ENCODE results near the gene LARGE1.
A peak's percentile ranks its signal among the peaks of the same experiment; 100 is the strongest.

The LARGE1 gene

GRCh38 chr22:33601062-33601461 lies 319.2 kb downstream of the LARGE1 start:
- DNase-seq (ENCODE audit: low read depth in 4 of 4, low spot score in 1 of 4): no peak

GRCh38 chr22:33600595-33600994 lies 319.7 kb downstream of the LARGE1 start:
- DNase-seq (ENCODE audit: low read depth in 4 of 4, low spot score in 1 of 4): no peak

- no peak for DNase-seq (ENCODE audit: low read depth in 4 of 4, low spot score in 1 of 4)
Measured at GRCh38 chr22:33600113-33600512, 320.2 kb downstream of the LARGE1 start.

- no peak for DNase-seq (ENCODE audit: low read depth in 4 of 4, low spot score in 1 of 4)
Measured at GRCh38 chr22:33599596-33599995, 320.7 kb downstream of the LARGE1 start.

- DNase-seq (ENCODE audit: low read depth in 4 of 4, low spot score in 1 of 4): no peak
Measured at GRCh38 chr22:33598821-33599220, 321.5 kb downstream of the LARGE1 start.

- DNase-seq (ENCODE audit: low read depth in 4 of 4, low spot score in 1 of 4): no peak
Measured at GRCh38 chr22:33597274-33597985, 322.8 kb downstream of the LARGE1 start.

- DNase-seq (ENCODE audit: low read depth in 4 of 4, low spot score in 1 of 4): no peak
Measured at GRCh38 chr22:33593818-33594217, 326.5 kb downstream of the LARGE1 start.

- DNase-seq (ENCODE audit: low read depth in 4 of 4, low spot score in 1 of 4): no peak
Measured at GRCh38 chr22:33591946-33592345, 328.3 kb downstream of the LARGE1 start.

GRCh38 chr22:33589297-33589696 lies 331.0 kb downstream of the LARGE1 start:
- no peak for DNase-seq (ENCODE audit: low read depth in 4 of 4, low spot score in 1 of 4)

- no peak for DNase-seq (ENCODE audit: low read depth in 4 of 4, low spot score in 1 of 4)
Measured at GRCh38 chr22:33588860-33589259, 331.4 kb downstream of the LARGE1 start.

GRCh38 chr22:33584152-33584551 lies 336.1 kb downstream of the LARGE1 start:
- no peak for DNase-seq (ENCODE audit: low read depth in 4 of 4, low spot score in 1 of 4)

- no peak for DNase-seq (ENCODE audit: low read depth in 4 of 4, low spot score in 1 of 4)
Measured at GRCh38 chr22:33582822-33583400, 337.4 kb downstream of the LARGE1 start.

GRCh38 chr22:33580310-33580709 lies 340.0 kb downstream of the LARGE1 start:
- DNase-seq (ENCODE audit: low read depth in 4 of 4, low spot score in 1 of 4): no peak

- peak in 2 of 4 experiments; percentile 1 to 2 for DNase-seq (ENCODE audit: low read depth in 4 of 4, low spot score in 1 of 4)
Measured at GRCh38 chr22:33579448-33580093, 340.7 kb downstream of the LARGE1 start.

- DNase-seq (ENCODE audit: low read depth in 4 of 4, low spot score in 1 of 4): no peak
Measured at GRCh38 chr22:33578752-33579151, 341.5 kb downstream of the LARGE1 start.

- no peak for DNase-seq (ENCODE audit: low read depth in 4 of 4, low spot score in 1 of 4)
Measured at GRCh38 chr22:33577862-33578411, 342.3 kb downstream of the LARGE1 start.

GRCh38 chr22:33576205-33576604 lies 344.1 kb downstream of the LARGE1 start:
- no peak for DNase-seq (ENCODE audit: low read depth in 4 of 4, low spot score in 1 of 4)

- no peak for DNase-seq (ENCODE audit: low read depth in 4 of 4, low spot score in 1 of 4)
Measured at GRCh38 chr22:33575771-33576170, 344.5 kb downstream of the LARGE1 start.

GRCh38 chr22:33575041-33575440 lies 345.2 kb downstream of the LARGE1 start:
- DNase-seq (ENCODE audit: low read depth in 4 of 4, low spot score in 1 of 4): no peak

GRCh38 chr22:33573479-33573878 lies 346.8 kb downstream of the LARGE1 start:
- no peak for DNase-seq (ENCODE audit: low read depth in 4 of 4, low spot score in 1 of 4)

GRCh38 chr22:33572086-33572485 lies 348.2 kb downstream of the LARGE1 start:
- DNase-seq (ENCODE audit: low read depth in 4 of 4, low spot score in 1 of 4): no peak

- no peak for DNase-seq (ENCODE audit: low read depth in 4 of 4, low spot score in 1 of 4)
Measured at GRCh38 chr22:33570110-33570509, 350.2 kb downstream of the LARGE1 start.

All from stimulated activated CD4-positive, alpha-beta T cell treated with anti-CD3 and anti-CD28 coated beads, Interleukin-1b, Interleukin-23, amount 100 ng/mL, for 24 hours (primary cell).